ENCODE results near the gene SND1.

SND1 gene

GRCh38 chr7:128055637-128056036 is 403.6 kb downstream of the SND1 start:
- DNase-seq: no peak

DNA sequence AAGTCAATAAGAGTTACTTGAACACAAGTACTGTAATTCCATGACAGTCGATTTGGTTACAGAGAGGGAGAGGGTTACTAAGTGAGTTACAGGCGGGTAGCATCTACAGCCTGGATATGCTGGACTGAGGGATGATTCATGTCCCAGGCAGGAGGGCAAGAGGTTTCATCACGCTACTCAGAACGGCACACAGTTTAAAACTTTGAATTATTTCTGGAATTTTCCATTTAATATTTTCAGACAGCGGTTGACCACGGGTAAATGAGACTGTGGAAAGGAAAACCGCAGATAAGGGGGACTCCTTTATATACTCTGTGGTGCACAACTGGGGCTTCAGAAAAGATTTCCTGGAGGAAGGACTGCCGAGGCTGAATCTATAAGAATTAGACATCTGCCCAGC is 404.9 kb downstream of the SND1 start:
- DNase-seq: no peak

DNA sequence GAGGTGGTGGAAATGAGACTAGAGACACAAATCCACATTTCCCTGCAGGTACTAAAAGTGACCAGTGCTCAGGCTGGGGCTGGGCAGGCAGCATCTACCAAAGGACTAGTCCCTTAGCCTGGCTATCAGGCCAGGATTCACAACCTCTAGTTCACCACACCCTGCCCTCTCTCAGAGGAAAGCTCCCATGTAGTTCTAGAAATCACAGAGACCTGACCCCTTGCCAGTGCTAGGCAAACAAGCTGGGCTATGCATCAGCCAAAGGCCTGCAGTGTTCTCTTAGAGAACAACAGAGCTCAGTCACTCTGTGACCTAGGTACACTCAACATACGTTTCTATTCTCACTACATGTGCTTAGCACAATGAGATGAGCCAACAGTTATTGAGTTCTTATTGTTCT is 405.9 kb downstream of the SND1 start:
- no peak for DNase-seq

DNA sequence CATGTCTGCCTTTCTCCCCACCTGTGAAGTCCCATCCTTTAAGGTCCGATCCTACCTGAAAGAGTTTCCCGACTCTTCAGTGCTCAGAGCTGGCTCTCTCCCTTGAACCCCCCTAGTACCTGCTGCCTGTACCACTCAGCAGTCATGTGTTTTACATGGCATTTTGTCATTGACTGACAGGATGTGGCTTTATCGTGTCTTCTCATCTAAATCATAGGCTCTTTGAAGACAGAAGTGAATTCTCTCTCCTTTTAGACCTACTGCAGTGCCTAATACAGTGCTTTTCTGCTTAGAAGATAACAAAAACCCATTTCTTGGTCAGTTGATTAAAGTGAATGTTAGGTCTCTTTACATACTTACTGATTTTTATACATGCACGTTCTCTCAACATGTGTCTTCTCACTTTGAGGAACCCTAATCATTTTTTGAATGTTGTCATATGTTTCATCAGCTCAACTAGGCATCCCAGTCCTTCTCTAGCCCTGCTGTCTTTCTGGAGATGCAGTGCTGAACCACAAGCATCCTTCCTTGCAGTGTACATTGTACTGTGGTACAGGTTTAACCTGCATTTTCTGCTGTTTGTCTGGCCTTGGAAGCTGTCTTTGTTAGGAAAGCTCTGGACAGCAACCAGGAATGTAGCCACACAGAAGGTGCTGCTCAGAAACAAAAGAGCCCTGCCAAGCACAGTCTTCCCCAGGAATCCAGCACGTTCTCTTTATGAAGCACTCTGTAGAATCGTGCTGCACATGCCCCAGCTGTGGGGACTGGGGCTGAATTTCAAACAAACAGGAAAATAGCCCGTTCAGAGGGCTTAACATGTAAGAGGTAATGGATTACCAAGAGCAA is 407.4 kb downstream of the SND1 start:
- no peak for DNase-seq

DNA sequence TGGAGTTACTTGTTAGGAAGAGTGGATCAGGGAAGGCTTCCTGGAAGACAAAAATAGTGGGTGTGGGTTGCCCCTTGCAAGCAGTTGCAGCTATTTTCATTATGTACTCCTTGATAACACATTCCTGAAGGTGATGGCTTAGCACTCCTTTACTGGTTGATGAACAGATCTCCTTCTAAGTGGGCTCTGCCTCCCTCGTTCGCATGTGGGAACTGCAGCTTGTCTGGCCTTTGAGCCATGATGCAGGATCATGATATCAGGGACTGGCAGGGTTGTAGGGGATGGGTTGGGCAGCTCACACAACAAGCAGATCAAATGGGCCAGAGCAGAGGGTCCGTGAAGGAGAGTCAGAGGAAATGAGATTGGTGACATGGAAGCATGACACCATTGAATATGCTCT is 408.0 kb downstream of the SND1 start:
- peak; percentile 8 for DNase-seq

GRCh38 chr7:128063088-128063487 is 411.1 kb downstream of the SND1 start:
- DNase-seq: no peak

DNA sequence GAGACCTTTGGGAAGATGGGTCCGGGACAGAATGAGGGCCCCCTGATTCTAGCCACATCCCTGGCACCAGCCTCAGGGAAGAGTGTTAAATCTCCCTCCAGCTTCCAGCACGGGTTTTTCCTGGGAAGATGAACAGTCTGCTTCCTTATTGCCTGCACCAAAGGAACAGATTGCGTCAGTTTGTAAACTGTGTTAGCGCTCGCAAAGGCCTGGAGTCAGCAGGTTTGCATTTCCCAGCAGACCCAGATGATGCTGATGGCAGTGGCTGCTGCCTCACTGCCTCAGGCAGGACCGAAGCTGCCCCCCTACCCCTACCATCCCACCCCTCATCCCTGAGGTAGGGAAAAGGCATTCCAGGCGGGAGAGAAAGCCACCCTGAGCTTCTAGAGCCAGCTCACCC is 413.9 kb downstream of the SND1 start:
- no peak for DNase-seq

- DNase-seq: no peak
Observed at GRCh38 chr7:128066395-128066794, 414.4 kb downstream of the SND1 start.

- no peak for DNase-seq
Observed at GRCh38 chr7:128066858-128067257, 414.9 kb downstream of the SND1 start.

DNA sequence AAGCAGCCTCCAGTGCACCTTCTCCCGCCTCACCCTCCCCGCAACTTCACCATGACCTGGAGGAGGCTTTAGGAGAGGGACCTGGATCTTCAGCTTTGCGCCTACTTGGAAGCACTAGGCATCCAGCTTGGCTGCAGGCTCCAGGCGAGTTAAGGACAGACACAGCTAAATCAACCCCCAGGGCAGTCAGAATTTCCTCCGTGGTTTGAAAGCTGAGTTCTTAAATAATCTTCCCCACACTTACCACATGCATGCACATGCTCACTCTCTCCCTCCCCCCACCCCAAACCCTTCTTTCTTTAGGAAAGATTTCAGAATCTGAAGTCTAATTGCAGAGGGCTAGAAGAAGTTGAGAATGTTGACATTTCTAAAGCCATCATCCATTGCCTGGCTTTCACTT is 416.0 kb downstream of the SND1 start:
- no peak for DNase-seq

GRCh38 chr7:128068785-128069184 is 416.8 kb downstream of the SND1 start:
- DNase-seq: no peak

GRCh38 chr7:128069373-128070364 is 417.7 kb downstream of the SND1 start:
- no peak for DNase-seq

DNA sequence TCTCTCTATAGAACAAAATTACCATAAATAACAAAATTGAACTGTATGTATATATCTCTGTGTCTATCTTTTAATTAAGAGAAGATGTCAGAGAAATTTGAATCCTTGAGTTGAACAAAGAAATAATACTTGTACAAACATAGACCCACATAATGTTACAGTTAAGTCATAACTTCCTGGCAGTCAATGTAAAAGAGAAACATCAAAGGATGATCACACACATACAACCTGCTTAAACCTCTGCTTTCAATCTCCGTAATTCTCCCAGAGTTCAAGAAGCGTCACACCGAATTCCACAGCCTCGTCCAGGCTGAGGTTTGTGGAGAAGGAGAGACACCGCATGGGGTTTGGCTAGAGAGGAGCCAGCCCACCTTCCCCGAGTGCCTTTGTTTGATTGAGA is 419.4 kb downstream of the SND1 start:
- no peak for DNase-seq

- no peak for DNase-seq
Observed at GRCh38 chr7:128071801-128072200, 419.8 kb downstream of the SND1 start.

DNA sequence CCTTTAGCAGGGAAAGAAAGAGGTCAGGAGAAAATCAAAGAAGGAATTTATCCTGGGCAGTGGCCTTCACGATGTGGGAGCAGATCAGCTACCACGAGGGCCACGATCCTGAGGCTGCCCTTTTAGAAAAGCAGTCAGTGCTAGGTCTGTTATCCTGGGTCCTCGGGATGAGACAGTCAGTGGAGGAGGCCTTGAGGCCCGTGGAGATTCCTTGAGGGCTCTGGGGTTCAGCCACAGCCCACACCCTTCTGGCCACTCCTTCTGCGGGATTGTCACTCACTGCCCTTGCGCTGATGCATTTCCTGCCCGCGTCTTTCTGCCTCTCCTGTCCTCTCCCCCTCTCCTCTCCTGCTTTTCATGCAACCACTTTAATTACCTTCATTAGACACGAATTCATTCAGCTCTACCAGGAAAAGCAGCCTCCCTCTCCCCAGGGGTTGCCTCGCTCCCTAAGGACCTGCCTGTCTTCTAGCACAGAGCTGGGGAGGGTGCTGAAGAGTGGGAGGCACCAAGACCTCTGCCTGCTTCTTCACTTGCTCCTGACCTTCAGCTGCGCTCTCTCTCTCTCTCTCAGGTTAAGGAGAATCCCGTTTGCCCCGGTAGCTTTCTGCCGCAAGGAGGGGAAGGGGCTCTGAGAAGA is 421.8 kb downstream of the SND1 start:
- DNase-seq: no peak

DNA sequence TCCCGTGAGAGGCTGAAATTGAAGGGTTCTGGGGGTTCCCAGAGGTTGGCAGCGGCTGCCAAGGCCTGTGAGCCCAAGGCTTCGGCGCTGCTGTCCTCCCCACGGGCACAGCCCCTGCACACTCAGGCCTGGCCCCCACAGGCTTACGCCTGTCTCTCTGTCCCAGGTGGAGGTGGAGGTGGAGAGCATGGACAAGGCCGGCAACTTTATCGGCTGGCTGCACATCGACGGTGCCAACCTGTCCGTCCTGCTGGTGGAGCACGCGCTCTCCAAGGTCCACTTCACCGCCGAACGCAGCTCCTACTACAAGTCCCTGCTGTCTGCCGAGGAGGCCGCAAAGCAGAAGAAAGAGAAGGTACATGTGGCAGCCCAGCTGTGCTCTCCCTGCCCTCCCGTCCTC is 422.3 kb downstream of the SND1 start:
- DNase-seq: no peak

DNA sequence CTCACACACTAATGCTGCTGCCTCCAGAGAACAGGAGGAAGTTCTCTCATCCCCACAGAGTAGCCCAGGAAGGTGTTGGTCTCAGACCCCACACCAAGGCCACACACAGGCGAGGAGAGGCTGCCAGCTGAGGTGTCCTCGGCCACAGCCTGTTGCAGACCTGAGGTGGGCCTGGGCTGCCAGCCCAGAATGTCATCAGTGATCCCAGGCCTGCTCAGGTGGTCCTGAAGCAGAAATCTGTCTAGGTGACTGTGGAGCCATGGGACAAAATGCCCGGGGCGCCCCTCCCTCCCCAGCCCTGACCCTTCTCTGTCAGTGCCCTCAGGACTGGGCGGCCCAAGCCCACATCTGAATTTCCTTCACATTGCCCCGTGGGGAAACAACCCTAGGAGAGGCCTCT is 422.7 kb downstream of the SND1 start:
- no peak for DNase-seq

DNA sequence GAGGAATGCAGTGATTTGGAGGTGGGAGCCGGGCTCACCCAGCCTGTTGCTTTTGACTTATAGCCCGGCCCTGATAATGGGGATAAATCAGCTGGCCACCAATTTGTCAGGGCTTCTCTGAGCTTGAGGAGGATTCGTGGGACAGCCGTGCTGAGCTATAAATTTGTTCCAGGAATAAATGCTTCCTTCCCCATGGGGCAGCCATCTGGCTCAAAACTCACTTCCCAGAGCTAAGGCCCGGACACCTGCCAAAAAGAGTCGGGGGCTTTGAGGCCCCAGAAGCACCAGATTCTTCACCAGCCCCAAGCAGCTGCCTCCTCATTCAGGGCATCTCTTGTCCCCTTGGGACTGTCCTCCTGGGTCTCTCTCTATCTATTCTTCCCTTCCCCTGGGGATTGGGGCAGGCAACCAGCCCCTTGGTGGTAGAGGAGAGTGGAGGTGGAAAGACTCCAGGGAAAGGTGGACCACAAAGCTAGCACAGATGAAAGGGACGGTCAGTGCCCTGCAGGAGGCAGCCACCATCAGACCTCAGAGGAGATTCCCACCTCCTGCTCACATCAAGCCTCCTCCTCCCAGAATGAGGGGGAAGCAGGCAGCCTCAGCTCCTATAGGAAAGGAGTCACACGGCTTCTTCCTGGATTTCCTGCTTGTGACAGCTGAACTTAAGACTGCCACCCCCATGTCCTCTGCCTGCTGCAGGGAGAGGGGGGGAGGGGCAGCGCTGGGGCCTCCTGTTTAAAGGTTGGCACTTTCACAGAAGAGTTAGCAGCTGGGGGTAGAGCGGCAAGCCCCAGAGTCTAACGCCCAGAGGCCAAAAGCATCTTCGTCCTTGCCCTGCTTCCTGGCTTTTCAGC is 423.5 kb downstream of the SND1 start:
- DNase-seq: no peak

- DNase-seq: no peak
Observed at GRCh38 chr7:128076196-128076795, 424.3 kb downstream of the SND1 start.

DNA sequence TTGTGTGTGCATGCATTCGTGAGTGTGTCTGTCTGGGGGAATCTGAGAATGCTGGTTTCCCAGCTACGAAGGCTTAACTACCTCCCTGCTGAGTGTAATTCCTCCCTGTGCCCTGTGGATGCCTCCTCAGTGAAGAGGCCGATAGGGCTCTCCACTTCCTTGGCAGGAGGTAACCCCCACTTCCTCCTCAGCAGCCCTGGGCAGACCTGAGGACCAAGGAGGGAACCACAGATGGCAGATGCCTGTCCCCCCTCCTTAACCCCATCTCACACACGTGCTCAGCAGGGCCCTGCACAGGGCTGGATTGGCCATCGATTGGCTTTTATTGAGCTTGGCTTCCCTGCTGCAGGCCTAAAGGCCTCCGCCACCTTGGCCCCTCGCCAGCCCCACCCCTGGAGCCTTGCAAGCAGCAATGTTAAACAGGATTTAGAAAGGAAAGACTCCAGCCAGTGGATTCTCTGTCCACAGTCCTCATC is 424.8 kb downstream of the SND1 start:
- peak; percentile 8 for DNase-seq

GRCh38 chr7:128078309-128078708 is 426.3 kb downstream of the SND1 start:
- no peak for DNase-seq

DNA sequence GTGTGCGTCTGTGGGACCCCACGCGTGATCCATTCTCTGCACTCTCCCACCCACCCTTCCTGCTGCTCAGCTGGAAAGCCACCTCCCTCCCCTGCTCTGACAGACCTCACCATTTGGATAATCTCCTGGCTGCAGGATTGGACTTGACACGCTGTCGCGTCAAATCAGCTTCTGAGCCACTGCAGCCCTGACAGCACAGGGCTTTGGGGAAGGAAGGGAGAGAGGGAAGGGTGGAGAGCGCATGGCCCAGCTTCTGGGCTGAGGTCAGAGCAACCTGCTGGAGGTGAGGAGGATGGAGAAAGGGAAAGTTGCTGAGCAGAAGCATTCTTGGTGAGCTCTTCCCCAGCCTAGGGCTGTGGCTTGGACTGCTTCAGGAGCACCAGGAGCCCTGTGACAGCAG is 428.2 kb downstream of the SND1 start:
- DNase-seq: no peak
